Keratinocyte (primary cell): ENCODE measurements around the gene KRT1.

Experiments used
- EZH2 ChIP-seq: IDR thresholded peaks from one replicate; pipeline ENCODE4 v1.6.1; 2012; ENCODE audit warnings: inconsistent platforms, mild to moderate bottlenecking, low read length, moderate library complexity
- TF ChIP-seq, protein P1 (sequence below), 3 experiments: IDR thresholded peaks in 1 of 3; conservative IDR thresholded peaks in 1 of 3; optimal IDR thresholded peaks in 1 of 3; 2 replicates in 2 of 3; 3 replicates in 1 of 3; pipeline versions ENCODE3 to v1.5.1; 2011; ENCODE audit warnings: low read length in 3 of 3, mild to moderate bottlenecking in 3 of 3, moderate library complexity in 2 of 3, control low read depth in 1 of 3, inconsistent platforms in 1 of 3; ENCODE audit not compliant: insufficient read depth in 2 of 3; ENCODE audit errors: extremely low read depth in 1 of 3

DNA sequence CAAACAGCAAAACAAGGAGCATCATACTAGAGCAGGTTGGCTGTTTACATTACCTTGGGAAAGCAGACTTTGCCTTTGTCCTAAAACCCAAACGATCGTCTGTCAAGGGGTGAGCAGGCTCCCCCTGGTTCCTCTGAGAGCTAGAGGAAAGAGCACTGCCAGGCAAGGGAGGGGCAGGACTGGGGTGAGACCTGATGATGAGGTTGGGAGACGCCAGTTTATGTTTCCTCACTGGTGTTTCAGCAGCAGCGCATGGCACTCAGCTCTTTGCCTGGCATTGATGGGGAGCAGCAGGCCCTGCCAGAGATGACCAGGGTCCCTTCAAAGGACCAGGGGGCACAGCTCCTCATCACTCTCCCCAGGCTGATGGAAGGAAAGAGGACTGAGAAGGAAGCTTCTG, 20.3 kb downstream of the KRT1 start:
- TF ChIP-seq, protein P1, sequence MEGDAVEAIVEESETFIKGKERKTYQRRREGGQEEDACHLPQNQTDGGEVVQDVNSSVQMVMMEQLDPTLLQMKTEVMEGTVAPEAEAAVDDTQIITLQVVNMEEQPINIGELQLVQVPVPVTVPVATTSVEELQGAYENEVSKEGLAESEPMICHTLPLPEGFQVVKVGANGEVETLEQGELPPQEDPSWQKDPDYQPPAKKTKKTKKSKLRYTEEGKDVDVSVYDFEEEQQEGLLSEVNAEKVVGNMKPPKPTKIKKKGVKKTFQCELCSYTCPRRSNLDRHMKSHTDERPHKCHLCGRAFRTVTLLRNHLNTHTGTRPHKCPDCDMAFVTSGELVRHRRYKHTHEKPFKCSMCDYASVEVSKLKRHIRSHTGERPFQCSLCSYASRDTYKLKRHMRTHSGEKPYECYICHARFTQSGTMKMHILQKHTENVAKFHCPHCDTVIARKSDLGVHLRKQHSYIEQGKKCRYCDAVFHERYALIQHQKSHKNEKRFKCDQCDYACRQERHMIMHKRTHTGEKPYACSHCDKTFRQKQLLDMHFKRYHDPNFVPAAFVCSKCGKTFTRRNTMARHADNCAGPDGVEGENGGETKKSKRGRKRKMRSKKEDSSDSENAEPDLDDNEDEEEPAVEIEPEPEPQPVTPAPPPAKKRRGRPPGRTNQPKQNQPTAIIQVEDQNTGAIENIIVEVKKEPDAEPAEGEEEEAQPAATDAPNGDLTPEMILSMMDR (optimal IDR thresholded peaks at IDR 0.05 in 1 of 3, IDR thresholded peaks at IDR 0.05 in 1 of 3, conservative IDR thresholded peaks at IDR 0.05 in 1 of 3; ENCODE audit: extremely low read depth in 1 of 3, insufficient read depth in 2 of 3, low read length in 3 of 3), result no peak
- TF ChIP-seq EZH2, result no peak
